CD1c-positive myeloid dendritic cell (primary cell): Measurements from ENCODE around the gene GAS6.

Experiments
- DNase-seq: peaks from one replicate; pipeline ENCODE4 v3.0.0-alpha.2; 2016; ENCODE audit errors: extremely low spot score

GAS6 gene

DNA sequence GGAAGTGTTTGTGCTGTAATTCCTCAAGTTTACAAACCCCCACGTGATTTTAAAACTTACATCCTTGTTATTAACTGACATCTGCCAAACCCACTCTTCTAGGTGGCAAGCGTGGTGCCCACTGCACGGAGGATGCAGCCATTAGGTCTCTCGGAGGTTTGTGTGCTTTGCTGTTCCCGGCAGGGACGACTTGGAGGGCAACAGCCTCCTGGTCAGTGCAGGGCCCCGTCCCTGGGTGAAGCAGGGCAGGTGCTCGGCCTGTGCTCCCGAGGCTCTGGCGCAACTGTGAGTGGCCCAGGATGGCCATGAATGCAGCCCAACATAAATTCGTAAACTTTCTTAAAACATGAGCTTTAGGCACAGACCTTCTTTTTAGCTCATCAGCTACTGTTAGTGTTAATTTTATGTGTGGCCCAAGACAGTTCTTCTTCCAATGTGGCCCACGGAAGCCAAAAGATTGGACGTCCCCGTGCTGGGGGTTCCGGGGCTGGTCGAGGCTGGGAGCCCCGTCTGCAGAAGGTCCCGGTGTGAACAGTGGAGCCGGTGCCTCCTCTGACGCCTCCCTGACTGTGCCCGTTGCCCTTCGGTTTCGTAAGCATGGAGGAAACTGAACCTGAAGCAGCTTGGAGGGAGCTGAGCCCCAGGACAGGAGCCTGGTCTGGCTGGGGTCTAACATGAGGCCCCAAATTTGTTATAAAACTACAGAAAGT lies 11.9 kb downstream of the GAS6 start:
- DNase-seq, result no peak

- no peak for DNase-seq
Observed at GRCh38 chr13:113851480-113851803, 12.4 kb downstream of the GAS6 start.

GRCh38 chr13:113850722-113851479 lies 13.0 kb downstream of the GAS6 start:
- no peak for DNase-seq

DNA sequence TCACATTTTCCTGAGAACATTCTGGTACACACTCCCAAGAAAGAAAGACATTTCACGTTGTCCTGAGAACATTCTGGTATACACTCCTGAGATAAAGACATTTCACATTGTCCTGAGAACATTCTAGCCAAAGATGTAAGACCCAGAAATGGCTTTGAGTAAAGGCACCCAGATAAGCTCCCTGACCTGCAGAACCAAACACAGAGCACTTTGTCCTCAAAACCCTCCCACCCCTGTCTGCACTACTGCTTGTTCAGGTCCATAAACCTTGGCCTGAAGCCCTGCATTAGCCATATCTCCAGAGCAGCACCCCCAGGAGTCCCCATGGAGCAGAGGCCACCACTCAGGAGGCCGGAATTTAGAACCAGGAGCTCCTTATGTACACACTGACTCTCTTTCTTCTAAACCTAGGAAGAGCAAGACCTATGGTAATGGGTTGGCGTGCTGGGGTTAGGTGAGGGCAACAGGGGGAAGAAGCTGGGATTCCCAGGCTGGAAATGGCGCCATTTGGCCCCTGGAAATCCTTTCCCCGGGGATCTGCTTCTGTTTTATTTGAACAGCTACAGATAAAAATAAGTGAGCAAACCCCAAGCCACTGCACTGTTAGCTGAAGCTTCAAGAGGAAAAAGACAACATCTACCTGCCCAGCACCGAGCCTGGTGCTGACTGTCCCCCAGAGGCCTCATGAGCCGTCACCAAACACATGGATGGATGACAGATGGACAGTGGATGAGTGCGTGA lies 13.7 kb downstream of the GAS6 start:
- DNase-seq, result no peak

- no peak for DNase-seq
Observed at GRCh38 chr13:113849546-113849945, 14.3 kb downstream of the GAS6 start.

- no peak for DNase-seq
Observed at GRCh38 chr13:113848431-113849260, 15.2 kb downstream of the GAS6 start.

DNA sequence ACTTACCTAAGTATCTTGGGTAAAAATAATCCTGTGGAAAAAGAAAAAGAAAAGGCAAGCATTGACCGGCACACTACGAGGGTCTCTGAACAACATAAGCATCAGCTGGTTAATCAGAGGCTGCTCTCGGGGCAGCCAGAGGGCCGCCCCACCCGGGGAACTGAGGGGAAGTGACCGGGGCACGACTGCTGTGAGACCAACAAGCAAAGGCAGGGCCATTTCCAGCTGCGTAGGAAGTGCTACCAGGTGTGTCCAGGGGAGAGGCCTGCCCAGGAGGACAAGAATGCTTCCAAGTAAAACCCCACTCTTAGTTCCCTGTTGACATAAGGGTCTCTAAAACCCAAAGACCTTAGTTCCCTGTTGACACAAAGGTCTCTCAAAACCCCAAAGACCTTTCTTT lies 15.9 kb downstream of the GAS6 start:
- DNase-seq, result no peak

GRCh38 chr13:113846636-113847318 lies 17.1 kb downstream of the GAS6 start:
- no peak for DNase-seq

DNA sequence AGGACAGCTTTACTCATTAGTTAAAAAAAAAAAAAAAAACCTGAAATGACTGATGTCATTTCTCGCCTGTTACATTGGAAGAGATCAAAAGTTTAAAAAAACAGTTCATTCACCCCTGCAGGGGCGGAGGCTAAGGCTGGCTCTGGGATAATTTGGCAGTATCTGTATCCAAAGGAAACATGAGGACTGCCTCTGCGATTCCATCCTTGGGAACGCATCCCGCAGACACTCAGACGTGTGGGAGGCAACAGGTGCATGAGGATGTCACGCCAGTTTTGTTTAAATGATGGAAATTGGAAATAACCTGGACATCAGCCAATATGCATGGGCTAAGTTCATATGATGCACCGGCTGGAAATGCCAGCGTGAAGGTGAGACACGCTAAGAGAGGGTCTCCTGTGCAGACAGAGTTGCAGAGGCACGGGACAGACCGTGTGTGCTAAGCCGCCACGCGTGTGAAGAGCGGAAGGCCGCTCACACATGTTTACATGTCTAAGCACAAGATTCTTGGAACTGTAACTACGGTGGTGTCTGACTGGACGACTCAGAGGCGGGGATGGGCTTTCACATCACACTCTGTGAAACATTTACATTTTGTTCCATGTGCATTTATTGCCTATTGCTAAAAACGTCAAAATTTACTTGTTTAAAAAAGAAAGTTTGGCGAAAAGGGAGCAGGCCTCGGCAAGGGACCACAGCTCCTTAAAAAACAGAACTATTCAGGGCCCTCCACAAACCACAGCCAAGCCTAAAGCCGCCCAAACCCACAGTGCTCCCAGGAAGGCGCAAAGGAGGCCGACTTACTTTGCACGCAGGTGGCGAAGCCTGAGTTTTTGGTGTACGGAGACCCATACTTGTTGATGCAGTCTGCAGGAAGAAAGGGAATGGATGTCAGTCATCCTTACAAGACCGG lies 17.9 kb downstream of the GAS6 start:
- DNase-seq, result no peak

DNA sequence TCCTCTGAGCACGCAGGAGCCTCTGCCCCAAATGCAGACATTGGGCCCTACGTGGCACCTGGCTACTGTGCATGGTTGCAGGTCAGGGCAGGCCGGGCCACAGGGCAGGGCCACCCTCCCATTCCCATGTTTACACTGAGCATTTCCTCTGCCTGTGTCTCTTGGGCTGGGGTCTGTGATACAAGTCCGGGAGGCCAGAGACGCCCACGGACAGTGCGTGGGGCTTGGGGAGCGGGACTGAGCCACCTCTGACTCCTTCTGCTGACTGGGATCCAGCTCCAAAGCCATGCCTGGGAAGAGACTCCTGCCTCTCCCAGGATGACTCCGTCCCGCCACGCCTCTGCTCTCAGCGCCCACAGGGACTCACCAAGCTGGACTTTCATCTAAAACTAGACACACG lies 18.8 kb downstream of the GAS6 start:
- no peak for DNase-seq

GRCh38 chr13:113843864-113844556 lies 19.9 kb downstream of the GAS6 start:
- no peak for DNase-seq

DNA sequence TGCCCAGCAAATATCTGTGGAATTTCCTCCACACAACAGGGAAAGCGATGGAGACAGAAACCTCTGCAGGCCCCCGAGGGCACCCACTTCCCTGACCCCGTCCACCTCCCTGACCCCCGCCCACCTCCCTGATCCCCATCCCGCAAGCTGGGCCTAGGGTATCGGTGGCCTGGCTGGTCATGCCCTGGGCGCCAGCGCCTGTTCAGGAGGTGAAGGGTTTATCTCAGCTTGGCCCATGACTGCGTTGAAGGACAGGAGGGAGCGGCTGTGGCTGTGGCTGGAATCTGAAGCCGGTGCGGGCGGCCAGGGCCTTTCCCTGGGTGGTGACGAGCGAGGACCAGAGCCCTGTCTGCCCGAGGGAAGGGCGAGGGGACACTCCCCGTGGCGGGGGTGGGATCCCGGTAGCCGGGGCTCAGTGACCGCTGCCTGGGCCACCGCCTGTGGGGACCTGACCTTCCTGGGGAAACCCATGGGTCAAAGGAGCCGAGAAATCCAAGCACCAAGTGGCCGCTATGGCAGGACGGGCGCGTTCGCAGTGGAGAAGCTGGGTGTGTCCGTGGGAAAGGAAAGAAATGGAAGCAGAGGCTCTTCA lies 20.7 kb downstream of the GAS6 start:
- no peak for DNase-seq

- DNase-seq, result no peak
Observed at GRCh38 chr13:113842336-113843062, 21.4 kb downstream of the GAS6 start.

- no peak for DNase-seq
Observed at GRCh38 chr13:113841353-113841650, 22.6 kb downstream of the GAS6 start.

DNA sequence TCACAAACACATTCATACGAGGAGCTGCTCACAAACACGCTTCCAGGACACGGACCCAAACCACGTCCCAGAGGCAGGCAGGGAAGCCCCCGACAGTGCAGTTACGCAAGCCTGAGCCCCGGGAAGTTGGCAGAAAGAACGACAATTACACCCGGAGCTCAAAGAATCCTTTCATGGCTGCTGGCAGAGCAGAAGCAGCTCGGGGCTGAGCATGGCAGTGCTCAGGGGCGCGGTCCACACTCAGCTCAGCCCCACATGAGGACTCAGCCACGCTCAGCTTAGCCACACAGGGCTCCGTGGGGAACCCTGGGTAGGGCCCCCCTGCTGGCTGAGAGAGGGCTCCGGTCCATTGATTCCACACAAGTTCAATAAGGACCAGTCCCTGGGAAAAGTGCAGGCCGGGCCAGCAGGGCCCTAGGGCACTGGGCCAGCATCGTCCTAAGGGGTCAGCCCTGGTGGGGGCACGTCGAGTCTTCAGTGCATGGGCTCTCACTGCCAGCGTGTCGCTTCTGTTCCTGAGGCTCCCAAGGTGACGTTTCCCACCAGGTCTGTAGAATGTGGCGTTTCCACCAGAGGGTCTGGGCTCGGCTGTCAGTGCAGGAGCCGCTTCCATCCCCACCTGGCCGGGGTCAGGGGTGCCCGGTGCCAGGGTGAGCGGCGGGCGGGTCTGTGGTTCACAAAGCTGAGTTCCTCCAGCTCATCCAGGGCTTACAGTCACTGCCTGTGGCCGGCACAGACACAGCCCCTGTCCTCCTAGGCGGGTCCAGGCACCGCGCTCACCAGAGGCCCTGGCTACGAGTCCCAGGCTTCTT lies 23.1 kb downstream of the GAS6 start:
- no peak for DNase-seq

- DNase-seq, result no peak
Observed at GRCh38 chr13:113839536-113840204, 24.2 kb downstream of the GAS6 start.

DNA sequence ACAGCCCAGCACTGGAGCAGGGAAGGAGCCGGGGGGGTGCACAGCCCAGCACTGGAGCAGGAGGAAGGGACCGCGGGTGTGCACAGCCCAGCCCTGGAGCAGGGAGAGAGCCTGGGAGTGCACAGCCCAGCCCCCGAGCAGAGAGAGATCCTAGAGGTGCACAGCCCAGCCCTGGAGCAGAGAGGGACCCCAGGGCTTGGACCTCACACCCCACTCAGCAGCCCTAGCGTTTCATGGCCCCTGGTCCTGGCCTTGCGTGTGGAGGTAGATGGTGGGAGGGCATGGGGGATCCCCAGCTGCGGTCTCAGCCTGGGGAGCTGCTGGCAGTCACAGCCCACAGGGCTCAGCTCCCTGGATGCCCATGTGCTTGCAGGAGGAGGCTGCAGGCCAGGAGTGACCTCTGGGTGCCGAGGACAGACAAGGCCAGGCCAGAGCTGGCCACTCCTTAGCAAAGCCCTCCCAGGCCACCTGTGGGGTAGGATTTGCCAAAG lies 25.1 kb downstream of the GAS6 start:
- no peak for DNase-seq
